A549 treated with dexamethasone at 1 μM for 4 hours (cell line): ENCODE results near the gene UNC79. TPM values are rescaled to one million over a fixed set of nuclear protein-coding genes. Genes with fewer than 3 reads are reported as not detected.

Experiments used
- total RNA-seq: library from RNA; stranded (reverse); fragments of 200-300 nt; extraction: Qiagen RNA extraction; gene quantifications from 5 replicates; pipeline ENCODE4 v1.2.3, GENCODE V29; 2022

UNC79 gene
- 0.01 to 0.04 TPM (median 0.02 TPM) in 3 of 5 replicates, not detected in the others for total RNA-seq

GRCh38 chr14:93430315-93431035, at the start of gene UNC79:
Gene UNC79, plus strand, starts transcription at chr14:93430939. Its CDS starts 91 bp downstream, at chr14:93431030.

Other genes with a start within 250 kb of the UNC79 start
- 9.8 to 13.7 TPM (median 12.8 TPM) in 5 replicates for gene MOAP1, start 246.0 kb upstream of the UNC79 start, total RNA-seq
- 30.1 to 33.6 TPM (median 32.6 TPM) in 5 replicates for gene LYSET, start 245.6 kb upstream of the UNC79 start, total RNA-seq
- 13.1 to 17.3 TPM (median 14.4 TPM) in 5 replicates for gene GON7, start 223.9 kb upstream of the UNC79 start, total RNA-seq
- 24.0 to 27.4 TPM (median 25.9 TPM) in 5 replicates for gene UBR7, start 223.7 kb upstream of the UNC79 start, total RNA-seq
- 9.7 to 16.2 TPM (median 14.3 TPM) in 5 replicates for gene BTBD7, start 97.9 kb upstream of the UNC79 start, total RNA-seq
- gene COX8C, start 83.8 kb upstream of the UNC79 start, total RNA-seq, result not detected in 5 replicates